Hepatocyte (in vitro differentiated cells): ENCODE results near the gene TMEM273.

ENCODE experiments used
- EZH2phosphoT487 ChIP-seq: fragments of 200-600 bp; sonication (generic); IDR thresholded peaks from one replicate; pipeline ENCODE4 v1.6.1; 2018; ENCODE audit warnings: antibody characterized with exemption, mild to moderate bottlenecking, low read depth, moderate library complexity; ENCODE audit not compliant: unreplicated experiment, severe bottlenecking
- TF ChIP-seq, protein P1 (sequence below): fragments of 200-600 bp; sonication (generic); IDR thresholded peaks from 2 replicates; pipeline ENCODE4 v1.5.1; 2016; ENCODE audit warnings: antibody characterized with exemption, mild to moderate bottlenecking; ENCODE audit not compliant: poor library complexity

DNA sequence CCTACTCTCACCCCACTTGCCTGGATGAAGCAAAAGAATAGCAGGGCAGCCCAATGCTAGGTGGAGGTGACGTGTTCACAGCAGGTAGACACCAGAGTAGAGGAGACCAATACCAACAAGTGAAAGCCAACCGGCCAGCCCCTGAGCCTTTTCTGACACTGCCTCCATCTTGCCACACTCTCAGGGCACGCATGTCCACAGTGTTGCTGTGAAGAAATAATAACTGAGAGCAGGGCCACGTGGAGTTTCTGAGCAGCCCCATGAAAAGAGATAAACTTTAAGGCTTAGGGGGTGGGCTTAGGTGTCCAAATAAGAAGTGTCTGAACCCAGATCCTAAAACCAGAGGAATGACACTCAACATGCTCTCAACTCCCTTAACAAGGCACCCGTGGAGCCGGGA lies 9.0 kb upstream of the TMEM273 start:
- TF ChIP-seq, protein P1, sequence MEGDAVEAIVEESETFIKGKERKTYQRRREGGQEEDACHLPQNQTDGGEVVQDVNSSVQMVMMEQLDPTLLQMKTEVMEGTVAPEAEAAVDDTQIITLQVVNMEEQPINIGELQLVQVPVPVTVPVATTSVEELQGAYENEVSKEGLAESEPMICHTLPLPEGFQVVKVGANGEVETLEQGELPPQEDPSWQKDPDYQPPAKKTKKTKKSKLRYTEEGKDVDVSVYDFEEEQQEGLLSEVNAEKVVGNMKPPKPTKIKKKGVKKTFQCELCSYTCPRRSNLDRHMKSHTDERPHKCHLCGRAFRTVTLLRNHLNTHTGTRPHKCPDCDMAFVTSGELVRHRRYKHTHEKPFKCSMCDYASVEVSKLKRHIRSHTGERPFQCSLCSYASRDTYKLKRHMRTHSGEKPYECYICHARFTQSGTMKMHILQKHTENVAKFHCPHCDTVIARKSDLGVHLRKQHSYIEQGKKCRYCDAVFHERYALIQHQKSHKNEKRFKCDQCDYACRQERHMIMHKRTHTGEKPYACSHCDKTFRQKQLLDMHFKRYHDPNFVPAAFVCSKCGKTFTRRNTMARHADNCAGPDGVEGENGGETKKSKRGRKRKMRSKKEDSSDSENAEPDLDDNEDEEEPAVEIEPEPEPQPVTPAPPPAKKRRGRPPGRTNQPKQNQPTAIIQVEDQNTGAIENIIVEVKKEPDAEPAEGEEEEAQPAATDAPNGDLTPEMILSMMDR, result no peak
- TF ChIP-seq EZH2phosphoT487, result no peak
